Cardiac fibroblast (primary cell): ENCODE data around the gene HTR2C.

Source experiments
- DNase-seq, 2 donors: peaks; one replicate each; pipeline versions ENCODE4 v3.0.0 to v3.0.0-alpha.2; 2010; ENCODE audit warnings: low read depth in 2 of 2
- H3K4me3 ChIP-seq, 2 donors: replicated peaks in 1 of 2; 1 replicate in 1 of 2; 2 replicates in 1 of 2; pipeline ENCODE4 v1.5.1; 2011; ENCODE audit warnings: low read depth in 2 of 2, low read length in 2 of 2, mild to moderate bottlenecking in 2 of 2, moderate library complexity in 1 of 2
- CTCF ChIP-seq: IDR thresholded peaks from one replicate; pipeline ENCODE4 v1.5.1; 2011; ENCODE audit warnings: low read depth, mild to moderate bottlenecking, low read length, inconsistent platforms

Gene HTR2C

GRCh38 chrX:114583646-114584374, at the start of gene HTR2C:
HTR2C (plus strand) TSS chrX:114584086; CDS start chrX:114726937, 142,851 bp downstream.
- DNase-seq, result no peak
- no peak for TF ChIP-seq CTCF
- no peak within 1 kb of the TSS for H3K4me3 ChIP-seq

GRCh38 chrX:114580336-114580735, 3.5 kb upstream of the HTR2C start:
- DNase-seq, result no peak
- H3K4me3 ChIP-seq, result no peak overlapping the region
- no peak for TF ChIP-seq CTCF

GRCh38 chrX:114581528-114582263, 2.2 kb upstream of the HTR2C start:
- no peak for TF ChIP-seq CTCF
- DNase-seq, result no peak
- H3K4me3 ChIP-seq, result no peak overlapping the region

- no peak for DNase-seq
- TF ChIP-seq CTCF, result no peak
- H3K4me3 ChIP-seq, result no peak overlapping the region
Observed at GRCh38 chrX:114582264-114582632, 1.6 kb upstream of the HTR2C start.

- DNase-seq, result no peak
- no peak for TF ChIP-seq CTCF
- H3K4me3 ChIP-seq, result no peak overlapping the region
Observed at GRCh38 chrX:114582698-114583395, 1.0 kb upstream of the HTR2C start.

GRCh38 chrX:114584375-114584943, 573 bp downstream of the HTR2C start:
- no peak overlapping the region for H3K4me3 ChIP-seq
- no peak for TF ChIP-seq CTCF
- DNase-seq, result no peak
